Keratinocyte (primary cell): ENCODE measurements around the gene PFKM. TPM values are rescaled to one million over a fixed set of nuclear protein-coding genes. Genes with fewer than 3 reads are reported as not detected.

Experiments used
- DNase-seq: peaks from one replicate; pipeline ENCODE4 v3.0.0-alpha.2; 2011; ENCODE audit warnings: low read depth, missing footprints, low spot score
- FAIRE-seq: peaks from 2 replicates; lab custom pipeline; 2011; peaks lifted over from hg19 to GRCh38; lab: Jason Lieb, UNC
- H2AFZ ChIP-seq: 2 replicates; pipeline ENCODE4 v1.6.0; 2012; ENCODE audit warnings: low read length, control low read depth, inconsistent platforms; ENCODE audit not compliant: control insufficient read depth
- H3K27ac ChIP-seq: 2 replicates; pipeline ENCODE4 v1.5.1; 2011; ENCODE audit warnings: low read length; ENCODE audit not compliant: control insufficient read depth, insufficient read depth
- H3K27me3 ChIP-seq: 3 replicates; pipeline ENCODE4 v1.6.0; 2011; ENCODE audit warnings: low read length; ENCODE audit not compliant: control insufficient read depth, insufficient read depth; ENCODE audit errors: extremely low read depth
- H3K36me3 ChIP-seq, 2 experiments: 2 replicates in 1 of 2; 3 replicates in 1 of 2; pipeline ENCODE4 v1.5.1; 2011; ENCODE audit warnings: low read length in 2 of 2, mild to moderate bottlenecking in 1 of 2; ENCODE audit not compliant: control insufficient read depth in 2 of 2, insufficient read depth in 2 of 2; ENCODE audit errors: extremely low read depth in 1 of 2
- H3K4me1 ChIP-seq: 3 replicates; pipeline ENCODE4 v1.5.1; 2011; ENCODE audit warnings: low read length; ENCODE audit not compliant: control insufficient read depth, insufficient read depth; ENCODE audit errors: extremely low read depth
- H3K4me2 ChIP-seq: 3 replicates; pipeline ENCODE4 v1.6.0; 2011; ENCODE audit warnings: low read depth, low read length; ENCODE audit not compliant: control insufficient read depth, insufficient read depth; ENCODE audit errors: extremely low read depth
- H3K4me3 ChIP-seq, 3 experiments: fragments of 200-600 bp in 1 of 3; sonication (generic) in 1 of 3; 2 replicates in 2 of 3; 3 replicates in 1 of 3; pipeline ENCODE4 v1.5.1; 2011 to 2016; ENCODE audit warnings: low read length in 3 of 3, mild to moderate bottlenecking in 3 of 3, control low read depth in 2 of 3, inconsistent platforms in 1 of 3, low read depth in 1 of 3, mixed read lengths in 1 of 3, mixed run types in 1 of 3, moderate library complexity in 1 of 3; ENCODE audit not compliant: control insufficient read depth in 2 of 3, insufficient read depth in 2 of 3; ENCODE audit errors: extremely low read depth in 1 of 3
- H3K79me2 ChIP-seq: 2 replicates; pipeline ENCODE4 v1.6.0; 2012; ENCODE audit warnings: low read length; ENCODE audit not compliant: control insufficient read depth, insufficient read depth
- H3K9ac ChIP-seq: 3 replicates; pipeline ENCODE4 v1.6.0; 2011; ENCODE audit warnings: low read length; ENCODE audit not compliant: control insufficient read depth, insufficient read depth; ENCODE audit errors: extremely low read depth
- H3K9me1 ChIP-seq: 3 replicates; pipeline ENCODE4 v1.6.0; 2011; ENCODE audit warnings: low read length; ENCODE audit not compliant: control insufficient read depth, insufficient read depth; ENCODE audit errors: extremely low read depth
- H3K9me3 ChIP-seq: 2 replicates; pipeline ENCODE4 v1.5.1; 2012; ENCODE audit warnings: low read depth, low read length; ENCODE audit not compliant: control insufficient read depth
- H4K20me1 ChIP-seq: 3 replicates; pipeline ENCODE4 v1.6.0; 2011; ENCODE audit warnings: low read length; ENCODE audit not compliant: control insufficient read depth, insufficient read depth; ENCODE audit errors: extremely low read depth
- CTCF ChIP-seq, 3 experiments: IDR thresholded peaks in 1 of 3; conservative IDR thresholded peaks in 1 of 3; optimal IDR thresholded peaks in 1 of 3; 2 replicates in 2 of 3; 3 replicates in 1 of 3; pipeline versions ENCODE3 to v1.5.1; 2011; ENCODE audit warnings: low read length in 3 of 3, mild to moderate bottlenecking in 3 of 3, moderate library complexity in 2 of 3, control low read depth in 1 of 3, inconsistent platforms in 1 of 3; ENCODE audit not compliant: insufficient read depth in 2 of 3; ENCODE audit errors: extremely low read depth in 1 of 3
- EZH2 ChIP-seq: IDR thresholded peaks from one replicate; pipeline ENCODE4 v1.6.1; 2012; ENCODE audit warnings: inconsistent platforms, mild to moderate bottlenecking, low read length, moderate library complexity
- dilution Hi-C: fragments of 300-500 bp; cut with MboI; formaldehyde crosslinking; loops from one replicate; pipeline ENCODE4 v1.7.0; 2020; ENCODE audit warnings: low sequenced_read_pairs; ENCODE audit not compliant: extremely low pct_ligation_motif_present
- polyA plus RNA-seq, 5 experiments: library from polyadenylated mRNA; depleted of rRNA in 3 of 5; stranded (reverse) in 3 of 5; stranded (forward) in 1 of 5; unstranded in 1 of 5; fragments of >200 nt; gene quantifications; 1 replicate in 1 of 5; 2 replicates in 3 of 5; 3 replicates in 1 of 5; pipeline versions ENCODE4 v1.2.1 to v1.2.3, GENCODE V29; 2011 to 2012; ENCODE audit warnings: missing spikeins in 2 of 5, low read depth in 1 of 5, low replicate concordance in 1 of 5

PFKM gene
- polyA plus RNA-seq, 1 donor (not counting 4 experiments of a cell fraction or from before 2014, with no cell fraction given) = 67.9 TPM

- no peaks in the 10 kb centered on the region for H3K9me3 ChIP-seq
- DNase-seq (no peak), FAIRE-seq (no peak)
- no peak overlapping the region for H3K4me2 ChIP-seq
- H3K9ac ChIP-seq = no peak overlapping the region
- peaks cover 2% of the 10 kb centered on the region for H3K9me1 ChIP-seq
- H4K20me1 ChIP-seq = no peaks in the 10 kb centered on the region
- H3K27ac ChIP-seq = no peak overlapping the region
- peaks cover 0 to 5% of the 10 kb centered on the region in 2 experiments for H3K36me3 ChIP-seq
- H3K4me1 ChIP-seq = peaks cover 5% of the 10 kb centered on the region
- no peaks in the 10 kb centered on the region for H3K79me2 ChIP-seq
- dilution Hi-C loops = no loop called here
- no peak overlapping the region for H3K4me3 ChIP-seq
- no peak overlapping the region for H2AFZ ChIP-seq
- no peak for TF ChIP-seq CTCF (optimal IDR thresholded peaks at IDR 0.05 in 1 of 3, IDR thresholded peaks at IDR 0.05 in 1 of 3, conservative IDR thresholded peaks at IDR 0.05 in 1 of 3; ENCODE audit: extremely low read depth in 1 of 3, insufficient read depth in 2 of 3, low read length in 3 of 3)
- no peak for TF ChIP-seq EZH2
- no peaks in the 10 kb centered on the region for H3K27me3 ChIP-seq
Observed at GRCh38 chr12:48072266-48072665, 46.9 kb upstream of the PFKM start.

GRCh38 chr12:48074266-48074665 lies 44.9 kb upstream of the PFKM start:
- Histone ChIP-seq H3K4me1 (peaks cover 2% of the 10 kb centered on the region), H3K9me1 (no peaks in the 10 kb centered on the region), H3K4me3 (no peak overlapping the region), H2AFZ (no peak overlapping the region), H3K27me3 (no peaks in the 10 kb centered on the region), H3K79me2 (no peaks in the 10 kb centered on the region), H3K27ac (no peak overlapping the region), H4K20me1 (no peaks in the 10 kb centered on the region), H3K4me2 (no peak overlapping the region), H3K36me3 (peaks cover 0 to 5% of the 10 kb centered on the region in 2 experiments), H3K9ac (no peak overlapping the region), H3K9me3 (no peaks in the 10 kb centered on the region)
- FAIRE-seq = no peak
- no peak for DNase-seq
- dilution Hi-C loops = no loop called here
- TF ChIP-seq EZH2 (no peak), CTCF (optimal IDR thresholded peaks at IDR 0.05 in 1 of 3, IDR thresholded peaks at IDR 0.05 in 1 of 3, conservative IDR thresholded peaks at IDR 0.05 in 1 of 3; ENCODE audit: extremely low read depth in 1 of 3, insufficient read depth in 2 of 3, low read length in 3 of 3) (no peak)
